ENCODE measurements around the gene ACER3. TPM values are rescaled to one million over a fixed set of nuclear protein-coding genes. Genes with fewer than 3 reads are reported as not detected.
"Not testable (repeated sequence)": the region's sequence is repeated elsewhere in the genome, so short reads cannot be mapped to it uniquely, and the experiment has no call there.

Gene ACER3
- total RNA-seq, 1 donor from 2014 or later = 14.7 TPM

DNA sequence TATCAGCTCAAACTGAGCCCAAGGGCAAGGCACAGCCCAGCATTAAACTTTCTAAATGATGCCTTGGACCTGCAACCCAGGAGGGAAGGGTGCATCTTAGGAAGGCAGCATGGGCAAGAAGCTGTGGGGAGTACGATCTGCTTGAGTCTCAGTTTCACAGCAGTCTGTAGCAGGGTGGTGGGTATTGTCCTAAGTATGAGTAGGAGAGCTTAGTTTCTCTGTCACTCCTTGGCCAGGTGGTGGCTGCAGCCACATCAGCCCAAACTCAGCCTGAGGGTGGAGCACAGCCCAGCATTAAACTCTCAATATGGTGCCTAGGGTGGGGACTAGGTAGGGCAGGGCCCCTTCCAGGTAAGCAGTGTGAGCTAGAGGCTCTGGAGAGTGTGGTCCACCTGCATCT lies 85.5 kb downstream of the ACER3 start:
- TF ChIP-seq, protein P1, sequence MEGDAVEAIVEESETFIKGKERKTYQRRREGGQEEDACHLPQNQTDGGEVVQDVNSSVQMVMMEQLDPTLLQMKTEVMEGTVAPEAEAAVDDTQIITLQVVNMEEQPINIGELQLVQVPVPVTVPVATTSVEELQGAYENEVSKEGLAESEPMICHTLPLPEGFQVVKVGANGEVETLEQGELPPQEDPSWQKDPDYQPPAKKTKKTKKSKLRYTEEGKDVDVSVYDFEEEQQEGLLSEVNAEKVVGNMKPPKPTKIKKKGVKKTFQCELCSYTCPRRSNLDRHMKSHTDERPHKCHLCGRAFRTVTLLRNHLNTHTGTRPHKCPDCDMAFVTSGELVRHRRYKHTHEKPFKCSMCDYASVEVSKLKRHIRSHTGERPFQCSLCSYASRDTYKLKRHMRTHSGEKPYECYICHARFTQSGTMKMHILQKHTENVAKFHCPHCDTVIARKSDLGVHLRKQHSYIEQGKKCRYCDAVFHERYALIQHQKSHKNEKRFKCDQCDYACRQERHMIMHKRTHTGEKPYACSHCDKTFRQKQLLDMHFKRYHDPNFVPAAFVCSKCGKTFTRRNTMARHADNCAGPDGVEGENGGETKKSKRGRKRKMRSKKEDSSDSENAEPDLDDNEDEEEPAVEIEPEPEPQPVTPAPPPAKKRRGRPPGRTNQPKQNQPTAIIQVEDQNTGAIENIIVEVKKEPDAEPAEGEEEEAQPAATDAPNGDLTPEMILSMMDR (IDR thresholded peaks at IDR 0.05; ENCODE audit: unreplicated experiment) = no peak
- H3K4me1 Mint-ChIP-seq (ENCODE audit: low read depth) = peaks cover 2% of the 10 kb centered on the region
- H3K27ac Mint-ChIP-seq = no peak overlapping the region
- H3K27me3 Mint-ChIP-seq = no peaks in the 10 kb centered on the region
- peaks cover 24% of the 10 kb centered on the region for H3K9me3 Mint-ChIP-seq (ENCODE audit: low read depth)
- H3K4me3 Mint-ChIP-seq (ENCODE audit: low read depth) = no peak overlapping the region
- H3K36me3 Mint-ChIP-seq (ENCODE audit: insufficient read depth) = peaks cover 13% of the 10 kb centered on the region
- no peak for DNase-seq (ENCODE audit: low spot score, unreplicated experiment)

DNA sequence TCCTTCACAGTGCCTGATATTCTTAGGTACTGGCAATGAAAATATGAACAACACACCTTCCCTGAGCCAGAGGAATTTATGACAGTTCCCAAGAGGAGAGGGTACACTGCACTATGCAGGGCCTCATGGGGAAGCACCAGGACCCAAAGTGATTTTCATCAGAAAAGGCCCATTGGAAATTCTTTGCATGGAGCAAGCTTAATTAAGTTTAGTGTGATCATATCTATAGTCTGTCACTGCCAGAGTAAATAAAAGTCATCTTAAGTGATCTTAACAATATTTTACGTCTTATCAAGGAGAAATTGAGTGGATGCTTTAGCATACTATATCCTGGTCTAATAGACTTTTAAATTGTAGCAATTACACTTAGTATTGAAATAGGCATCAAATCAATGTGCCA lies 86.5 kb downstream of the ACER3 start:
- H3K4me1 Mint-ChIP-seq (ENCODE audit: low read depth) = peaks cover 2% of the 10 kb centered on the region
- DNase-seq (ENCODE audit: low spot score, unreplicated experiment) = no peak
- H3K9me3 Mint-ChIP-seq (ENCODE audit: low read depth) = peaks cover 24% of the 10 kb centered on the region
- H3K27me3 Mint-ChIP-seq = no peaks in the 10 kb centered on the region
- no peak overlapping the region for H3K4me3 Mint-ChIP-seq (ENCODE audit: low read depth)
- peaks cover 12% of the 10 kb centered on the region for H3K36me3 Mint-ChIP-seq (ENCODE audit: insufficient read depth)
- H3K27ac Mint-ChIP-seq = no peak overlapping the region
- TF ChIP-seq, protein P1 (IDR thresholded peaks at IDR 0.05; ENCODE audit: unreplicated experiment) = no peak

- DNase-seq (ENCODE audit: low spot score, unreplicated experiment) = no peak
- Mint-ChIP-seq H3K4me1 (ENCODE audit: low read depth) (peaks cover 2% of the 10 kb centered on the region), H3K36me3 (ENCODE audit: insufficient read depth) (peaks cover 8% of the 10 kb centered on the region), H3K4me3 (ENCODE audit: low read depth) (no peak overlapping the region), H3K27ac (no peak overlapping the region), H3K9me3 (ENCODE audit: low read depth) (peaks cover 19% of the 10 kb centered on the region), H3K27me3 (no peaks in the 10 kb centered on the region)
- TF ChIP-seq, protein P1 (IDR thresholded peaks at IDR 0.05; ENCODE audit: unreplicated experiment) = no peak
Measured at GRCh38 chr11:76947800-76948199, 87.1 kb downstream of the ACER3 start.

- Mint-ChIP-seq H3K4me3 (ENCODE audit: low read depth) (no peak overlapping the region), H3K27ac (no peak overlapping the region), H3K4me1 (ENCODE audit: low read depth) (peaks cover 8% of the 10 kb centered on the region), H3K27me3 (no peaks in the 10 kb centered on the region), H3K36me3 (ENCODE audit: insufficient read depth) (peaks cover 4% of the 10 kb centered on the region), H3K9me3 (ENCODE audit: low read depth) (no peaks in the 10 kb centered on the region)
- no peak for DNase-seq (ENCODE audit: low spot score, unreplicated experiment)
- TF ChIP-seq, protein P1 (IDR thresholded peaks at IDR 0.05; ENCODE audit: unreplicated experiment) = no peak
Measured at GRCh38 chr11:76955459-76956114, 94.9 kb downstream of the ACER3 start.

GRCh38 chr11:76962583-76963416 lies 102.1 kb downstream of the ACER3 start:
- Mint-ChIP-seq H3K27me3 (no peaks in the 10 kb centered on the region), H3K9me3 (ENCODE audit: low read depth) (peaks cover 14% of the 10 kb centered on the region)
- DNase-seq (ENCODE audit: low spot score, unreplicated experiment) = no peak

DNA sequence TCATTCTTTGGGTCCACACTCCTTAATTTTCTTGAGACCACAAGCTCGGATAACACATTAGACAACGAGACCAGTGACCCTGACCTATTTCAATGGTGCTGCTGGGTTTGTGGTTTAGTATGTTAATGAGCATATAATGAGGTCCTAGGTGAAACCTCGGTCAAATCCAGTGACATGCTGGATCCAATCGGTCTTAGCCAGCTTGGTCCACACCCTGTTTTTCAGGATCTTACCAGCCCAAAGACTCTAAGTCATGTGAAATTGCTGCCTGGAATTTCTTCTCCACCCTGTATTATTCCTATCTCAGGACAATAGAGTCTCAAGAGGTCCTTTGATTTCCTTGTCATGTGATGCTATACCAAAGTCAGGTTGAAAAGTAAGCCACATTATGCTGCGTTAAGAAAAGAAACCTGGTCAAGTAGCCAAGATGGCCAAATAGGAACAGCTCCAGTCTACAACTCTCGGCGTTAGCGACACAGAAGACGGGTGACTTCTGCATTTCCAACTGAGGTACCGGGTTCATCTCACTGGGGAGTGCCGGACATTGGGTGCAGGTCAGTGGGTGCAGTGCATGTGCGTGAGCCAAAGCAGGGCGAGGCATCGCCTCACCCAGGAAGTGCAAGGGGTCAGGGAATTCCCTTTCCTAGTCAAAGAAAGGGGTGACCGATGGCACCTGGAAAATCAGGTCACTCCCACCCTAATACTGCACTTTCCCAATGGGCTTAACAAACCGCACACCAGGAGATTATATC lies 102.9 kb downstream of the ACER3 start:
- peaks cover 24% of the 10 kb centered on the region for H3K36me3 Mint-ChIP-seq (ENCODE audit: insufficient read depth)
- peaks cover 14% of the 10 kb centered on the region for H3K9me3 Mint-ChIP-seq (ENCODE audit: low read depth)
- not testable (repeated sequence) for H3K27me3 Mint-ChIP-seq; H3K4me3 Mint-ChIP-seq (ENCODE audit: low read depth); DNase-seq (ENCODE audit: low spot score, unreplicated experiment)
- peaks cover 17% of the 10 kb centered on the region for H3K4me1 Mint-ChIP-seq (ENCODE audit: low read depth)
- peak overlapping the region; percentile 95 for H3K27ac Mint-ChIP-seq

More at GRCh38 chr11:76962583-76963416, 102.1 kb downstream of the ACER3 start:
- Mint-ChIP-seq H3K36me3 (ENCODE audit: insufficient read depth) (peaks cover 24% of the 10 kb centered on the region), H3K4me1 (ENCODE audit: low read depth) (peaks cover 17% of the 10 kb centered on the region), H3K27ac (peak overlapping the region; percentile 95), H3K4me3 (ENCODE audit: low read depth) (no peak overlapping the region)
- TF ChIP-seq, protein P1 (IDR thresholded peaks at IDR 0.05; ENCODE audit: unreplicated experiment) = no peak

Measured in progenitor cell of endocrine pancreas (in vitro differentiated cells).